Heart left ventricle (tissue), 16 donors: ENCODE data around the gene C2CD4A. TPM values are rescaled to one million over a fixed set of nuclear protein-coding genes. Genes with fewer than 3 reads are reported as not detected.
A peak's percentile ranks its signal among the peaks of the same experiment; 100 is the strongest.

Experiments used
- ATAC-seq, 4 donors: fragments of 200-7000 bp; cut with Tn5 transposase; one replicate each; pipeline ENCODE4 v1.9.1; 2020 to 2022; ENCODE audit warnings: moderate library complexity in 4 of 4, mild to moderate bottlenecking in 3 of 4, moderate number of reproducible peaks in 1 of 4
- DNase-seq, 5 donors: peaks; one replicate each; pipeline ENCODE4 v3.0.0-alpha.2; 2020
- H3K27ac ChIP-seq, 12 donors: fragments of 200-600 bp; sonication (generic) in 4 of 12; one replicate each; pipeline versions ENCODE4 v1.5.0 to v1.8.0; 2016 to 2022; ENCODE audit warnings: mild to moderate bottlenecking in 2 of 12
- H3K27me3 ChIP-seq, 9 donors: fragments of 200-600 bp; sonication (generic) in 2 of 9; one replicate each; pipeline versions ENCODE4 v1.5.1 to v1.8.0; 2016 to 2022; ENCODE audit warnings: mild to moderate bottlenecking in 3 of 9
- H3K36me3 ChIP-seq, 9 donors: fragments of 200-600 bp; sonication (generic) in 2 of 9; one replicate each; pipeline versions ENCODE4 v1.5.0 to v1.8.0; 2018 to 2022; ENCODE audit warnings: mild to moderate bottlenecking in 2 of 9
- H3K4me1 ChIP-seq, 12 donors: fragments of 200-600 bp; sonication (generic) in 4 of 12; one replicate each; pipeline versions ENCODE4 v1.5.0 to v1.8.0; 2016 to 2022; ENCODE audit warnings: mild to moderate bottlenecking in 3 of 12
- H3K4me3 ChIP-seq, 12 donors: fragments of 200-600 bp; sonication (generic) in 4 of 12; one replicate each; pipeline versions ENCODE4 v1.5.0 to v1.8.0; 2017 to 2022; ENCODE audit warnings: mild to moderate bottlenecking in 9 of 12, moderate library complexity in 4 of 12
- H3K9me3 ChIP-seq, 12 donors: fragments of 200-600 bp; sonication (generic) in 4 of 12; one replicate each; pipeline versions ENCODE4 v1.5.0 to v1.8.0; 2016 to 2022; ENCODE audit warnings: mild to moderate bottlenecking in 1 of 12
- POLR2A ChIP-seq, 2 donors: fragments of 450-650 bp; IDR thresholded peaks; one replicate each; pipeline ENCODE4 v1.6.1; 2017; ENCODE audit warnings: antibody characterized with exemption in 2 of 2, mild to moderate bottlenecking in 2 of 2, moderate library complexity in 2 of 2
- WGBS, 4 donors: extraction: QIAGEN DNeasy Blood & Tissue Kit in 2 of 4; methylation state at CpG; one replicate each; pipeline versions ENCODE4 v1.1.5 to v1.1.7; 2013 to 2018; 5-methylcytosine and 5-hydroxymethylcytosine counted together
- intact Hi-C, 10 donors: fragments of 100-400 bp; cut with DNase I; formaldehyde crosslinking; loops; one replicate each; pipeline versions ENCODE4 v1.11.1 to v1.14.2; 2022
- polyA plus RNA-seq, 2 donors: library from polyadenylated mRNA; stranded (reverse); fragments of 200-250 nt; gene quantifications; one replicate each; pipeline ENCODE4 v1.2.3, GENCODE V29; 2013
- total RNA-seq, 9 donors: library from RNA; depleted of rRNA in 2 of 9; stranded (reverse); fragments of >200 nt in 2 of 9; fragmentation: NEBNext Ultra II Directional in 3 of 9; extraction: Animal tissue kit (Norgen Biotek cat#: 25700) in 3 of 9; gene quantifications; one replicate each; pipeline versions ENCODE4 v1.1.0 to v1.2.4, GENCODE V29; 2016 to 2023
- TF ChIP-seq, protein P1 (sequence below), 12 donors: fragments of 200-600 bp; sonication (generic) in 4 of 12; IDR thresholded peaks; one replicate each; pipeline versions ENCODE4 v1.5.0 to v1.8.0; 2018 to 2022; ENCODE audit warnings: antibody characterized with exemption in 12 of 12, mild to moderate bottlenecking in 5 of 12
- donor health status: ischemic (EF 13 %, LVEDD 7.1; RV severe dilation, severe dysfunction).
- donor health status: healthy with polysubstance abuse.
- donor health status: DM: no; HTN: yes; CAD: no.
- donor health status: DM: no; HTN: no; CAD: no.
- donor health status: ischemic (EF 25% LVEDD 6.9; RV normal size, moderate dysfunction).
- donor health status: ischemic (EF 25% LVEDD 5.7; RV mildly dilated, moderate dysfunction).
- donor health status: healthy.
- donor health status: DM: yes; HTN: yes; CAD: no.
- donor health status: ischemic (EF 35%, LVEDD 5.7; RV mildly dilated, moderate dysfunction).
- donor health status: nonischemic (EF 11% LVEDD 7.7; RV severe dilation, severe dysfunction).
- donor health status: DM: yes; HTN: yes; CAD: no.
- donor health status: PGD.
- donor health status: ischemic (EF 29% LVEDD 5.4; RV normal size, mild dysfunction).
- donor health status: nonischemic (EF 23%, LVEDD 6.1; RV moderate dilation, normal function).

C2CD4A gene
- total and polyA plus RNA-seq, 11 donors = 0.04 TPM; not detected in 10

- TF ChIP-seq POLR2A (IDR thresholded peaks at IDR 0.05) = no peak
- TF ChIP-seq, protein P1, sequence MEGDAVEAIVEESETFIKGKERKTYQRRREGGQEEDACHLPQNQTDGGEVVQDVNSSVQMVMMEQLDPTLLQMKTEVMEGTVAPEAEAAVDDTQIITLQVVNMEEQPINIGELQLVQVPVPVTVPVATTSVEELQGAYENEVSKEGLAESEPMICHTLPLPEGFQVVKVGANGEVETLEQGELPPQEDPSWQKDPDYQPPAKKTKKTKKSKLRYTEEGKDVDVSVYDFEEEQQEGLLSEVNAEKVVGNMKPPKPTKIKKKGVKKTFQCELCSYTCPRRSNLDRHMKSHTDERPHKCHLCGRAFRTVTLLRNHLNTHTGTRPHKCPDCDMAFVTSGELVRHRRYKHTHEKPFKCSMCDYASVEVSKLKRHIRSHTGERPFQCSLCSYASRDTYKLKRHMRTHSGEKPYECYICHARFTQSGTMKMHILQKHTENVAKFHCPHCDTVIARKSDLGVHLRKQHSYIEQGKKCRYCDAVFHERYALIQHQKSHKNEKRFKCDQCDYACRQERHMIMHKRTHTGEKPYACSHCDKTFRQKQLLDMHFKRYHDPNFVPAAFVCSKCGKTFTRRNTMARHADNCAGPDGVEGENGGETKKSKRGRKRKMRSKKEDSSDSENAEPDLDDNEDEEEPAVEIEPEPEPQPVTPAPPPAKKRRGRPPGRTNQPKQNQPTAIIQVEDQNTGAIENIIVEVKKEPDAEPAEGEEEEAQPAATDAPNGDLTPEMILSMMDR (IDR thresholded peaks at IDR 0.05) = no peak
- DNase-seq (no peak), ATAC-seq (peak in 2 of 4 donors; percentile 74)
- peaks cover 0 to 10% (median 0%) of the 10 kb centered on the region in 12 donors for H3K4me1 ChIP-seq
- H3K27me3 ChIP-seq = peaks cover 0 to 3% (median 0%) of the 10 kb centered on the region in 9 donors
- H3K4me3 ChIP-seq = peak overlapping the region in 1 of 12 donors; percentile 18
- WGBS, 4 donors = 22 to 50% (median 45%) methylated on average over 7 of the region's 7 CpGs
- H3K9me3 ChIP-seq = no peaks in the 10 kb centered on the region
- H3K27ac ChIP-seq = peak overlapping the region in 2 of 12 donors; percentile 2 to 37
- intact Hi-C loops = no loop called here
- H3K36me3 ChIP-seq = no peaks in the 10 kb centered on the region
These were observed 32.4 kb downstream of the C2CD4A start for GRCh38 chr15:62099094-62099601.

GRCh38 chr15:62103431-62103830, 36.7 kb downstream of the C2CD4A start:
- Histone ChIP-seq H3K36me3 (no peaks in the 10 kb centered on the region), H3K4me3 (no peak overlapping the region), H3K27ac (no peak overlapping the region), H3K4me1 (peaks cover 0 to 11% (median 0%) of the 10 kb centered on the region in 12 donors), H3K9me3 (no peaks in the 10 kb centered on the region), H3K27me3 (no peaks in the 10 kb centered on the region)
- intact Hi-C loops = no loop called here
- TF ChIP-seq, protein P1 (IDR thresholded peaks at IDR 0.05) = no peak
- no peak for TF ChIP-seq POLR2A (IDR thresholded peaks at IDR 0.05)
- 92 to 96% (median 94%) methylated on average over 7 of the region's 7 CpGs for WGBS, 4 donors
- ATAC-seq = no peak
- no peak for DNase-seq

DNA sequence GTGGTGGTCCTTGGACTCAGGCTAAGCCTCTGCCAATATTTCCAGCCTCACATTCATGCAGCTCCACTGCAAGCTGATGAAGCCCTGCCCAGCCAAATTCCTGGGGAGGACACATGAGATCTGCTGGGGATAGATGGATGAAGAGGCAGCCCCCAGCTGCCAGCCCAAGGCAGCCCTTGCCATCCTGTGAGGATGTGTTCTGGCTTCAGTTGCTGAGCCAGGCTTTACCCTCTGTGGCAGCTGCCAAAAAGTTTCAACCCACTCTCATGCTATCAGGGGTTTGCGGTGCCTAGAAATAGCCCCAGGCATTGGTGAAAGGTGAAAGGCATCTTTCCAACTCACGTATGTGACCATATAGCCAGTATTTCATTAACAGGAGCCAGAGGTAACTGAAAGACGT, 37.6 kb downstream of the C2CD4A start:
- Histone ChIP-seq H3K27ac (no peak overlapping the region), H3K4me3 (no peak overlapping the region), H3K4me1 (peaks cover 0 to 11% (median 0%) of the 10 kb centered on the region in 12 donors), H3K36me3 (no peaks in the 10 kb centered on the region), H3K9me3 (no peaks in the 10 kb centered on the region), H3K27me3 (no peaks in the 10 kb centered on the region)
- TF ChIP-seq POLR2A (IDR thresholded peaks at IDR 0.05) = no peak
- TF ChIP-seq, protein P1 (IDR thresholded peaks at IDR 0.05) = no peak
- DNase-seq = no peak
- intact Hi-C loops = no loop called here
- 39 to 53% (median 42%) methylated on average over 3 of the region's 3 CpGs for WGBS, 4 donors
- no peak for ATAC-seq

- TF ChIP-seq POLR2A (IDR thresholded peaks at IDR 0.05) = no peak
- TF ChIP-seq, protein P1 (IDR thresholded peaks at IDR 0.05) = no peak
- 39 to 71% (median 55%) methylated on average over 5 of the region's 5 CpGs for WGBS, 4 donors
These were observed 38.1 kb downstream of the C2CD4A start for GRCh38 chr15:62104846-62105245.

More at GRCh38 chr15:62104846-62105245, 38.1 kb downstream of the C2CD4A start:
- Histone ChIP-seq H3K4me1 (peaks cover 0 to 11% (median under 1%) of the 10 kb centered on the region in 12 donors), H3K27me3 (no peaks in the 10 kb centered on the region), H3K9me3 (no peaks in the 10 kb centered on the region), H3K4me3 (no peak overlapping the region), H3K27ac (no peak overlapping the region), H3K36me3 (no peaks in the 10 kb centered on the region)
- intact Hi-C loops = no loop called here
- no peak for ATAC-seq
- no peak for DNase-seq
